A549 (cell line): Measurements from ENCODE around the gene NEUROG2. TPM values are rescaled to one million over a fixed set of nuclear protein-coding genes. Genes with fewer than 3 reads are reported as not detected.

Source experiments
- ATAC-seq, 2 experiments: fragments of 200-7000 bp in 1 of 2; fragments of >200 bp in 1 of 2; cut with Nextera tagmentation in 1 of 2; cut with Tn5 transposase in 1 of 2; 3 replicates each; pipeline versions ENCODE4 v1.8.0 to v1.9.1; 2018 to 2020; ENCODE audit warnings: mild to moderate bottlenecking in 1 of 2, moderate library complexity in 1 of 2
- CTCF ChIA-PET: fragments of 300-600 bp; sonication (Branson Sonifier 250); formaldehyde crosslinking; extraction: SDS; loops from one replicate; lab custom pipeline; 2021; ENCODE audit warnings: antibody characterized with exemption, inconsistent platforms; lab: Yijun Ruan, JAX
- POLR2A ChIA-PET: fragments of 350-600 bp; formaldehyde crosslinking; extraction: SDS; loops from one replicate; lab custom pipeline; 2021; ENCODE audit warnings: antibody characterized with exemption, inconsistent platforms; lab: Yijun Ruan, JAX
- DNase-seq, 2 experiments: peaks; one replicate each; pipeline versions ENCODE4 v3.0.0 to v3.0.0-alpha.2; 2011 to 2016; ENCODE audit warnings: low read depth in 1 of 2, low spot score in 1 of 2
- FAIRE-seq: peaks from 2 replicates; lab custom pipeline; 2011; peaks lifted over from hg19 to GRCh38; lab: Jason Lieb, UNC
- H3K27ac ChIP-seq, 2 experiments: fragments of >200 bp; sonication (Bioruptor Twin); formaldehyde crosslinking; 3 replicates each; pipeline ENCODE4 v1.5.1; 2016 to 2017
- H3K4me1 ChIP-seq: fragments of >200 bp; sonication (Bioruptor Twin); formaldehyde crosslinking; 3 replicates; pipeline ENCODE4 v1.6.1; 2016
- H3K4me2 ChIP-seq: fragments of >200 bp; sonication (Bioruptor Twin); formaldehyde crosslinking; 3 replicates; pipeline ENCODE4 v1.6.1; 2016
- H3K4me3 ChIP-seq: fragments of >200 bp; sonication (Bioruptor Twin); formaldehyde crosslinking; 3 replicates; pipeline ENCODE4 v1.5.1; 2016
- H3K9me3 ChIP-seq: fragments of >200 bp; sonication (Bioruptor Twin); formaldehyde crosslinking; 3 replicates; pipeline ENCODE4 v1.6.1; 2016
- CBX2 ChIP-seq: fragments of 200-600 bp; sonication (generic); IDR thresholded peaks from 2 replicates; pipeline ENCODE4 v1.6.1; 2016; ENCODE audit warnings: low read depth, mild to moderate bottlenecking, borderline replicate concordance
- E2F6 ChIP-seq: IDR thresholded peaks from 2 replicates; pipeline ENCODE4 v1.6.1; 2012; ENCODE audit warnings: low read depth, borderline replicate concordance
- EHF ChIP-seq: fragments of 250-450 bp; sonication (Bioruptor Pico); IDR thresholded peaks from 2 replicates; pipeline ENCODE4 v1.5.0; 2020; ENCODE audit warnings: mild to moderate bottlenecking
- EHMT2 ChIP-seq: fragments of 200-600 bp; sonication (generic); IDR thresholded peaks from 2 replicates; pipeline ENCODE4 v1.6.1; 2016; ENCODE audit warnings: antibody characterized with exemption, low read depth, mild to moderate bottlenecking, moderate library complexity
- ESRRA ChIP-seq: fragments of 150-350 bp; IDR thresholded peaks from 2 replicates; pipeline ENCODE4 v1.6.1; 2014; ENCODE audit warnings: mild to moderate bottlenecking, low read length, borderline replicate concordance
- HOXA7 ChIP-seq: fragments of 250-450 bp; sonication (Bioruptor Pico); IDR thresholded peaks from 2 replicates; pipeline ENCODE4 v1.5.0; 2020; ENCODE audit warnings: mild to moderate bottlenecking, moderate library complexity
- HOXB13 ChIP-seq: fragments of 250-450 bp; sonication (Bioruptor Pico); IDR thresholded peaks from 2 replicates; pipeline ENCODE4 v1.5.0; 2020; ENCODE audit warnings: low read depth, mild to moderate bottlenecking, moderate library complexity
- MYC ChIP-seq: IDR thresholded peaks from 2 replicates; pipeline ENCODE4 v1.6.1; 2012; ENCODE audit warnings: mild to moderate bottlenecking, inconsistent platforms, low read length, improper control_type of control experiment, borderline replicate concordance
- NPAS2 ChIP-seq: fragments of 250-450 bp; sonication (Bioruptor Pico); IDR thresholded peaks from 2 replicates; pipeline ENCODE4 v1.8.0; 2022; ENCODE audit warnings: mild to moderate bottlenecking, moderate library complexity, borderline replicate concordance
- NR3C1 ChIP-seq: fragments of >200 bp; sonication (Bioruptor Twin); formaldehyde crosslinking; IDR thresholded peaks from 3 replicates; pipeline ENCODE4 v1.6.1; 2017
- RARB ChIP-seq: fragments of 250-450 bp; sonication (Bioruptor Pico); IDR thresholded peaks from 2 replicates; pipeline ENCODE4 v1.8.0; 2021; ENCODE audit warnings: mild to moderate bottlenecking, moderate library complexity
- SREBF2 ChIP-seq: fragments of 450-650 bp; IDR thresholded peaks from 2 replicates; pipeline ENCODE4 v1.6.1; 2014; ENCODE audit warnings: mild to moderate bottlenecking, moderate library complexity
- ZC3H11A ChIP-seq: fragments of 450-650 bp; IDR thresholded peaks from 2 replicates; pipeline ENCODE4 v1.6.1; 2014; ENCODE audit warnings: antibody characterized with exemption, mild to moderate bottlenecking
- ZFP36 ChIP-seq: fragments of 450-650 bp; IDR thresholded peaks from 2 replicates; pipeline ENCODE4 v1.6.1; 2014; ENCODE audit warnings: borderline replicate concordance; ENCODE audit not compliant: partially characterized antibody
- ZNF302 ChIP-seq: fragments of 250-450 bp; sonication (Bioruptor Pico); IDR thresholded peaks from 2 replicates; pipeline ENCODE4 v1.9.0; 2021; ENCODE audit warnings: inconsistent platforms, mild to moderate bottlenecking, moderate library complexity
- WGBS: methylation state at CpG from one replicate; pipeline ENCODE4 v1.1.6; 2017; ENCODE audit errors: missing lambda C conversion rate; 5-methylcytosine and 5-hydroxymethylcytosine counted together
- polyA plus RNA-seq, 4 experiments: library from polyadenylated mRNA; depleted of rRNA in 3 of 4; stranded (reverse); fragments of >200 nt; fragmentation: RNase III in 1 of 4; extraction: RNeasy Plus Mini Kit Qiagen cat#74134 plus additional on column Dnase treatment in 1 of 4; gene quantifications; 2 replicates in 3 of 4; 3 replicates in 1 of 4; pipeline ENCODE4 v1.2.3, GENCODE V29; 2011 to 2017
- TF ChIP-seq, protein P1 (sequence below): fragments of >200 bp; sonication (Bioruptor Twin); formaldehyde crosslinking; IDR thresholded peaks from 3 replicates; pipeline ENCODE4 v1.5.1; 2016
- TF ChIP-seq, protein P2 (sequence below): fragments of 250-450 bp; sonication (Bioruptor Pico); IDR thresholded peaks from 2 replicates; pipeline ENCODE4 v1.5.0; 2021; ENCODE audit warnings: mild to moderate bottlenecking, moderate library complexity, borderline replicate concordance
- TF ChIP-seq, protein P3 (sequence below): IDR thresholded peaks from 2 replicates; pipeline ENCODE4 v1.6.1; 2012
- TF ChIP-seq, protein P4 (sequence below): fragments of >200 bp; sonication (Bioruptor Twin); formaldehyde crosslinking; IDR thresholded peaks from 3 replicates; pipeline ENCODE4 v1.6.1; 2016

Gene NEUROG2
- polyA plus RNA-seq, 2 of the 4 experiments (the other 2 are of a cell fraction) = not detected

- Histone ChIP-seq H3K9me3 (no peaks in the 10 kb centered on the region), H3K4me1 (no peaks in the 10 kb centered on the region), H3K4me3 (no peak overlapping the region), H3K4me2 (no peak overlapping the region), H3K27ac (no peak overlapping the region)
- TF ChIP-seq MYC (no peak), EHMT2 (no peak), CBX2 (no peak), SREBF2 (no peak), NR3C1 (no peak)
- TF ChIP-seq, protein P1, sequence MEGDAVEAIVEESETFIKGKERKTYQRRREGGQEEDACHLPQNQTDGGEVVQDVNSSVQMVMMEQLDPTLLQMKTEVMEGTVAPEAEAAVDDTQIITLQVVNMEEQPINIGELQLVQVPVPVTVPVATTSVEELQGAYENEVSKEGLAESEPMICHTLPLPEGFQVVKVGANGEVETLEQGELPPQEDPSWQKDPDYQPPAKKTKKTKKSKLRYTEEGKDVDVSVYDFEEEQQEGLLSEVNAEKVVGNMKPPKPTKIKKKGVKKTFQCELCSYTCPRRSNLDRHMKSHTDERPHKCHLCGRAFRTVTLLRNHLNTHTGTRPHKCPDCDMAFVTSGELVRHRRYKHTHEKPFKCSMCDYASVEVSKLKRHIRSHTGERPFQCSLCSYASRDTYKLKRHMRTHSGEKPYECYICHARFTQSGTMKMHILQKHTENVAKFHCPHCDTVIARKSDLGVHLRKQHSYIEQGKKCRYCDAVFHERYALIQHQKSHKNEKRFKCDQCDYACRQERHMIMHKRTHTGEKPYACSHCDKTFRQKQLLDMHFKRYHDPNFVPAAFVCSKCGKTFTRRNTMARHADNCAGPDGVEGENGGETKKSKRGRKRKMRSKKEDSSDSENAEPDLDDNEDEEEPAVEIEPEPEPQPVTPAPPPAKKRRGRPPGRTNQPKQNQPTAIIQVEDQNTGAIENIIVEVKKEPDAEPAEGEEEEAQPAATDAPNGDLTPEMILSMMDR = no peak
- TF ChIP-seq, protein P2, sequence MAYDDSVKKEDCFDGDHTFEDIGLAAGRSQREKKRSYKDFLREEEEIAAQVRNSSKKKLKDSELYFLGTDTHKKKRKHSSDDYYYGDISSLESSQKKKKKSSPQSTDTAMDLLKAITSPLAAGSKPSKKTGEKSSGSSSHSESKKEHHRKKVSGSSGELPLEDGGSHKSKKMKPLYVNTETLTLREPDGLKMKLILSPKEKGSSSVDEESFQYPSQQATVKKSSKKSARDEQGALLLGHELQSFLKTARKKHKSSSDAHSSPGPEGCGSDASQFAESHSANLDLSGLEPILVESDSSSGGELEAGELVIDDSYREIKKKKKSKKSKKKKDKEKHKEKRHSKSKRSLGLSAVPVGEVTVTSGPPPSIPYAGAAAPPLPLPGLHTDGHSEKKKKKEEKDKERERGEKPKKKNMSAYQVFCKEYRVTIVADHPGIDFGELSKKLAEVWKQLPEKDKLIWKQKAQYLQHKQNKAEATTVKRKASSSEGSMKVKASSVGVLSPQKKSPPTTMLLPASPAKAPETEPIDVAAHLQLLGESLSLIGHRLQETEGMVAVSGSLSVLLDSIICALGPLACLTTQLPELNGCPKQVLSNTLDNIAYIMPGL = no peak
- ChIA-PET POLR2A (no interaction called here), CTCF (no interaction called here)
- 85% methylated on average over 2 of the region's 2 CpGs for WGBS
- ATAC-seq (no peak), FAIRE-seq (no peak), DNase-seq (no peak)
Measured at GRCh38 chr4:112546476-112546875, 30.5 kb upstream of the NEUROG2 start.

DNA sequence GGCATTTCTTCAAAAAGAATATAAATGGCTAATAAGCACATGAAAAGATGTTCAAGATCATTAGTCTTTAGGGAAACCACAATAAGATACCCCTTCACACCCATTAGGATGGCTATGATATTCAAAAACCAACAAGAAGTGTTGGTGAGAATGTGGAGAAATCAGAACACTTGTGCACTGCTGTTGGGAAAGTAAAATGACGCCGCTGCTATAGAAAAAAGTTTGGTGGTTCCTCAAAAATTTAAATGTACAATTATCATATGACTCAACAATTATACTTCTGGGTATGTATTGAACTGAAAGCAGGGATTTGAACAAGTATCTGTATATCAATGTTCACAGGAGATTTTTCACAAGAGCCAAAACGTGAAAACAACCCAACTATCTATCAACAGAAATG, 29.4 kb upstream of the NEUROG2 start:
- TF ChIP-seq RARB (CRISPR knock-in tag) = no peak
- no peak for TF ChIP-seq HOXB13 (CRISPR knock-in tag)
- no peak for TF ChIP-seq SREBF2
- TF ChIP-seq EHF (CRISPR knock-in tag) = no peak
- TF ChIP-seq, protein P3, sequence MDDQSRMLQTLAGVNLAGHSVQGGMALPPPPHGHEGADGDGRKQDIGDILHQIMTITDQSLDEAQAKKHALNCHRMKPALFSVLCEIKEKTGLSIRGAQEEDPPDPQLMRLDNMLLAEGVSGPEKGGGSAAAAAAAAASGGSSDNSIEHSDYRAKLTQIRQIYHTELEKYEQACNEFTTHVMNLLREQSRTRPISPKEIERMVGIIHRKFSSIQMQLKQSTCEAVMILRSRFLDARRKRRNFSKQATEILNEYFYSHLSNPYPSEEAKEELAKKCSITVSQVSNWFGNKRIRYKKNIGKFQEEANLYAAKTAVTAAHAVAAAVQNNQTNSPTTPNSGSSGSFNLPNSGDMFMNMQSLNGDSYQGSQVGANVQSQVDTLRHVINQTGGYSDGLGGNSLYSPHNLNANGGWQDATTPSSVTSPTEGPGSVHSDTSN = no peak
- TF ChIP-seq ZNF302 = no peak
- no peak for TF ChIP-seq E2F6
- TF ChIP-seq ZFP36 = no peak
- no peak for TF ChIP-seq HOXA7 (CRISPR knock-in tag)
- TF ChIP-seq NPAS2 = no peak
- TF ChIP-seq ZC3H11A = no peak
- ATAC-seq (no peak), FAIRE-seq (no peak), DNase-seq (no peak)
- POLR2A ChIA-PET = no interaction called here
- Histone ChIP-seq H3K27ac (no peak overlapping the region), H3K4me3 (no peak overlapping the region), H3K4me2 (no peak overlapping the region), H3K4me1 (no peaks in the 10 kb centered on the region), H3K9me3 (no peaks in the 10 kb centered on the region)
- CTCF ChIA-PET = no interaction called here
- 93% methylated on average over 3 of the region's 3 CpGs for WGBS

DNA sequence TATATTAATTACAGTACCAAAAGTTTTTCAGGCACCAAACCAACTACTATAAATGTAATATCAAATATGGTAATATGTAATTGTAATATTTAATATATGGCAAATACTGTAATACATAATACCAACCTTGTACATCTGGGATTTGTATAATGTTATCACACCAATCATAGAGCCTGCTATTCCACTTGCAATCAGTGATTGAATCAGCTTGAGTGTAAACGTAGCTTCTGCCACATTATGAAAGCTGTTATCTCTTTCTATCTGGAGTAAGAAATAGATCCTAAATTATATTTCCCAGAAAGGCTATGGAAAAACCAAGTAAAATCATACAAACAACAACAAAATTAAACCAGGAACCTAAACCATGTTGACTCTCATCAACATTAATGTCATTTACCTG, 24.7 kb upstream of the NEUROG2 start:
- ChIA-PET CTCF (no interaction called here), POLR2A (no interaction called here)
- DNase-seq = no peak
- TF ChIP-seq, protein P4, sequence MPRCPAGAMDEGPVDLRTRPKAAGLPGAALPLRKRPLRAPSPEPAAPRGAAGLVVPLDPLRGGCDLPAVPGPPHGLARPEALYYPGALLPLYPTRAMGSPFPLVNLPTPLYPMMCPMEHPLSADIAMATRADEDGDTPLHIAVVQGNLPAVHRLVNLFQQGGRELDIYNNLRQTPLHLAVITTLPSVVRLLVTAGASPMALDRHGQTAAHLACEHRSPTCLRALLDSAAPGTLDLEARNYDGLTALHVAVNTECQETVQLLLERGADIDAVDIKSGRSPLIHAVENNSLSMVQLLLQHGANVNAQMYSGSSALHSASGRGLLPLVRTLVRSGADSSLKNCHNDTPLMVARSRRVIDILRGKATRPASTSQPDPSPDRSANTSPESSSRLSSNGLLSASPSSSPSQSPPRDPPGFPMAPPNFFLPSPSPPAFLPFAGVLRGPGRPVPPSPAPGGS = no peak
- no peak for TF ChIP-seq ESRRA
- no peak for TF ChIP-seq EHMT2
- H3K9me3 ChIP-seq = no peaks in the 10 kb centered on the region
- no peaks in the 10 kb centered on the region for H3K4me1 ChIP-seq
- WGBS = 89% methylated on average over 1 of the region's 1 CpG
- no peak for ATAC-seq
- H3K4me3 ChIP-seq = no peak overlapping the region
- H3K27ac ChIP-seq = no peak overlapping the region
- FAIRE-seq = no peak
- no peak overlapping the region for H3K4me2 ChIP-seq
